ENCODE data around the gene STC2. TPM values are rescaled to one million over a fixed set of nuclear protein-coding genes. Genes with fewer than 3 reads are reported as not detected.

Gene STC2
- total and polyA plus RNA-seq, 2 experiments from 2014 or later, result 26.6 to 27.8 TPM

- Histone ChIP-seq H3K4me1 (ENCODE audit: insufficient read depth) (no peaks in the 10 kb centered on the region), H2AFZ (no peak overlapping the region), H3K27me3 (no peaks in the 10 kb centered on the region), H3K4me3 (no peak overlapping the region), H3K27ac (no peak overlapping the region), H3K36me3 (replicated peaks; ENCODE audit: insufficient read depth, low read depth) (no peaks in the 10 kb centered on the region), H4K20me1 (ENCODE audit: insufficient read depth, poor library complexity, severe bottlenecking) (no peaks in the 10 kb centered on the region), H3K9me3 (ENCODE audit: low read depth) (no peaks in the 10 kb centered on the region), H3K4me2 (no peak overlapping the region), H3K9me2 (replicated peaks; ENCODE audit: insufficient read depth) (no peaks in the 10 kb centered on the region), H3K79me2 (no peaks in the 10 kb centered on the region)
- 89% methylated on average over 10 of the region's 10 CpGs for WGBS (ENCODE audit: low lambda C conversion rate, missing lambda C conversion rate)
- TF ChIP-seq CTCF (IDR thresholded peaks at IDR 0.05; ENCODE audit: poor library complexity) (no peak), EZH2 (IDR thresholded peaks at IDR 0.05; ENCODE audit: borderline replicate concordance) (no peak), EZH2phosphoT487 (IDR thresholded peaks at IDR 0.05; ENCODE audit: low read depth, severe bottlenecking, unreplicated experiment) (no peak)
- DNase-seq (ENCODE audit: low spot score), result no peak
Measured at GRCh38 chr5:173338380-173339015, 10.3 kb upstream of the STC2 start.

GRCh38 chr5:173334808-173335207 is 6.6 kb upstream of the STC2 start:
- H4K20me1 ChIP-seq (ENCODE audit: insufficient read depth, poor library complexity, severe bottlenecking), result no peaks in the 10 kb centered on the region
- H3K79me2 ChIP-seq, result no peaks in the 10 kb centered on the region
- no peaks in the 10 kb centered on the region for H3K9me3 ChIP-seq (ENCODE audit: low read depth)
- H3K4me2 ChIP-seq, result no peak overlapping the region
- H2AFZ ChIP-seq, result no peak overlapping the region
- no peaks in the 10 kb centered on the region for H3K36me3 ChIP-seq (replicated peaks; ENCODE audit: insufficient read depth, low read depth)
- 89% methylated on average over 2 of the region's 2 CpGs for WGBS (ENCODE audit: low lambda C conversion rate, missing lambda C conversion rate)
- no peaks in the 10 kb centered on the region for H3K9me2 ChIP-seq (replicated peaks; ENCODE audit: insufficient read depth)
- H3K27ac ChIP-seq, result no peak overlapping the region
- no peak overlapping the region for H3K4me3 ChIP-seq
- DNase-seq (ENCODE audit: low spot score), result no peak
- TF ChIP-seq EZH2 (IDR thresholded peaks at IDR 0.05; ENCODE audit: borderline replicate concordance) (no peak), CTCF (IDR thresholded peaks at IDR 0.05; ENCODE audit: poor library complexity) (no peak), EZH2phosphoT487 (IDR thresholded peaks at IDR 0.05; ENCODE audit: low read depth, severe bottlenecking, unreplicated experiment) (no peak)
- peaks cover 8% of the 10 kb centered on the region for H3K4me1 ChIP-seq (ENCODE audit: insufficient read depth)
- no peaks in the 10 kb centered on the region for H3K27me3 ChIP-seq

- Histone ChIP-seq H3K27ac (no peak overlapping the region), H3K9me3 (ENCODE audit: low read depth) (no peaks in the 10 kb centered on the region), H3K36me3 (replicated peaks; ENCODE audit: insufficient read depth, low read depth) (no peaks in the 10 kb centered on the region), H3K79me2 (no peaks in the 10 kb centered on the region), H3K4me1 (ENCODE audit: insufficient read depth) (peaks cover 15% of the 10 kb centered on the region), H3K27me3 (no peaks in the 10 kb centered on the region), H3K4me3 (no peak overlapping the region), H3K9me2 (replicated peaks; ENCODE audit: insufficient read depth) (no peaks in the 10 kb centered on the region), H3K4me2 (no peak overlapping the region), H4K20me1 (ENCODE audit: insufficient read depth, poor library complexity, severe bottlenecking) (no peaks in the 10 kb centered on the region), H2AFZ (no peak overlapping the region)
- 81% methylated on average over 4 of the region's 4 CpGs for WGBS (ENCODE audit: low lambda C conversion rate, missing lambda C conversion rate)
- no peak for DNase-seq (ENCODE audit: low spot score)
- TF ChIP-seq CTCF (IDR thresholded peaks at IDR 0.05; ENCODE audit: poor library complexity), result no peak
- TF ChIP-seq EZH2 (IDR thresholded peaks at IDR 0.05; ENCODE audit: borderline replicate concordance), result no peak
- no peak for TF ChIP-seq EZH2phosphoT487 (IDR thresholded peaks at IDR 0.05; ENCODE audit: low read depth, severe bottlenecking, unreplicated experiment)
Measured at GRCh38 chr5:173333925-173334661, 5.9 kb upstream of the STC2 start.

Measured in hepatocyte (in vitro differentiated cells).